ENCODE measurements around the gene ADARB1. TPM values are rescaled to one million over a fixed set of nuclear protein-coding genes. Genes with fewer than 3 reads are reported as not detected.

ADARB1 gene
- total RNA-seq, 3 donors from 2014 or later (not counting 1 experiment from before 2014, with no cell fraction given) = 20.7 to 28.0 (median 26.6) TPM

- Mint-ChIP-seq H3K9me3 (peaks cover 0 to 2% of the 10 kb centered on the region in 2 donors), H3K27ac (no peak overlapping the region), H3K27me3 (ENCODE audit: low read depth in 2 of 2) (no peaks in the 10 kb centered on the region), H3K4me3 (no peak overlapping the region), H3K36me3 (no peaks in the 10 kb centered on the region), H3K4me1 (no peaks in the 10 kb centered on the region)
- Histone ChIP-seq H3K4me3 (ENCODE audit: low read length) (no peak overlapping the region), H3K9me3 (ENCODE audit: control insufficient read depth, insufficient read depth, low read length) (no peaks in the 10 kb centered on the region), H3K27me3 (ENCODE audit: control insufficient read depth, insufficient read depth, low read length) (no peaks in the 10 kb centered on the region), H3K4me1 (ENCODE audit: control insufficient read depth, insufficient read depth, low read length) (no peaks in the 10 kb centered on the region), H3K27ac (ENCODE audit: low read length) (no peak overlapping the region), H3K36me3 (ENCODE audit: control insufficient read depth, insufficient read depth, low read length) (peaks cover 5% of the 10 kb centered on the region)
- no peak for TF ChIP-seq CTCF (IDR thresholded peaks at IDR 0.05)
- intact Hi-C loops (cut with micrococcal nuclease) = no loop called here
- no peak for ATAC-seq
- DNase-seq = no peak
- WGBS (ENCODE audit: insufficient coverage) = 94% methylated on average over 18 of the region's 18 CpGs
Measured at GRCh38 chr21:45161038-45161945, 86.9 kb downstream of the ADARB1 start.

DNA sequence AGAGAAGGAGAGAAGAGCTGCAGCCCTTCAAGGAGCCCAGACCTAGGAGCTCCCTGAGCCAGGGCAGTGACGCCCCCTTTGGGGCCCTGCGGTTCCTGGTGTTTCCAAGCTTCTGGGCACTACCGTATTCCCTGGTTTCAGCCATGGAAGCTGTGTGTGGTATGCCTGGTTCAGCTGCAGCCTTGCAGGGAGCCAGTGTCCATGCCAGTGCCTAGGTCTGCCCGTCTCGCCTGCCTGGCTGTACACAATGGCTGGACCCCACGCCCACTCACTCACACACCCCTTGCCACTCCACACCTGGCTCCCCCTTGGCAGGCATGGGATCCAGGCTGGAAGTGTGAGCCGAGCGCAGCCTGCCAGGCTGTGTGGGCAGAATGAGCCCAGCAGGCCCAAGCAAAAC lies 87.7 kb downstream of the ADARB1 start:
- Histone ChIP-seq H3K27ac (ENCODE audit: low read length) (no peak overlapping the region), H3K9me3 (ENCODE audit: control insufficient read depth, insufficient read depth, low read length) (no peaks in the 10 kb centered on the region), H3K27me3 (ENCODE audit: control insufficient read depth, insufficient read depth, low read length) (no peaks in the 10 kb centered on the region), H3K4me1 (ENCODE audit: control insufficient read depth, insufficient read depth, low read length) (no peaks in the 10 kb centered on the region), H3K4me3 (ENCODE audit: low read length) (no peak overlapping the region), H3K36me3 (ENCODE audit: control insufficient read depth, insufficient read depth, low read length) (peaks cover 5% of the 10 kb centered on the region)
- DNase-seq (no peak), ATAC-seq (no peak)
- no peak for TF ChIP-seq CTCF (IDR thresholded peaks at IDR 0.05)
- WGBS (ENCODE audit: insufficient coverage) = 97% methylated on average over 8 of the region's 8 CpGs
- no peak overlapping the region for H3K27ac Mint-ChIP-seq
- H3K4me1 Mint-ChIP-seq = no peaks in the 10 kb centered on the region
- H3K27me3 Mint-ChIP-seq (ENCODE audit: low read depth in 2 of 2) = no peaks in the 10 kb centered on the region
- H3K36me3 Mint-ChIP-seq = no peaks in the 10 kb centered on the region
- no peaks in the 10 kb centered on the region for H3K9me3 Mint-ChIP-seq
- intact Hi-C loops (cut with micrococcal nuclease) = no loop called here
- no peak overlapping the region for H3K4me3 Mint-ChIP-seq

- no peaks in the 10 kb centered on the region for H3K9me3 ChIP-seq (ENCODE audit: control insufficient read depth, insufficient read depth, low read length)
- Mint-ChIP-seq H3K27me3 (ENCODE audit: low read depth in 2 of 2) (no peaks in the 10 kb centered on the region), H3K36me3 (no peaks in the 10 kb centered on the region), H3K4me3 (no peak overlapping the region), H3K4me1 (no peaks in the 10 kb centered on the region), H3K27ac (no peak overlapping the region), H3K9me3 (no peaks in the 10 kb centered on the region)
- DNase-seq (no peak), ATAC-seq (no peak)
- intact Hi-C loops (cut with micrococcal nuclease) = no loop called here
- WGBS (ENCODE audit: insufficient coverage) = over 99% methylated on average over 5 of the region's 5 CpGs
- H3K4me1 ChIP-seq (ENCODE audit: control insufficient read depth, insufficient read depth, low read length) = no peaks in the 10 kb centered on the region
- H3K27me3 ChIP-seq (ENCODE audit: control insufficient read depth, insufficient read depth, low read length) = no peaks in the 10 kb centered on the region
- TF ChIP-seq CTCF (IDR thresholded peaks at IDR 0.05) = no peak
- H3K4me3 ChIP-seq (ENCODE audit: low read length) = no peak overlapping the region
- H3K27ac ChIP-seq (ENCODE audit: low read length) = no peak overlapping the region
- H3K36me3 ChIP-seq (ENCODE audit: control insufficient read depth, insufficient read depth, low read length) = peaks cover 5% of the 10 kb centered on the region
Measured at GRCh38 chr21:45162809-45163208, 88.4 kb downstream of the ADARB1 start.
